ENCODE measurements around the gene STIP1.

Gene STIP1

GRCh38 chr11:64144587-64145472 is 41.1 kb upstream of the STIP1 start:
- Histone ChIP-seq H3K27ac (no peak overlapping the region), H3K4me3 (no peak overlapping the region)
- no peak for TF ChIP-seq CTCF (IDR thresholded peaks at IDR 0.05)
- DNase-seq (ENCODE audit: low spot score): no peak

GRCh38 chr11:64146036-64146955 is 39.7 kb upstream of the STIP1 start:
- no peak for DNase-seq (ENCODE audit: low spot score)
- Histone ChIP-seq H3K27ac (no peak overlapping the region), H3K4me3 (no peak overlapping the region)
- TF ChIP-seq CTCF (IDR thresholded peaks at IDR 0.05): no peak

DNA sequence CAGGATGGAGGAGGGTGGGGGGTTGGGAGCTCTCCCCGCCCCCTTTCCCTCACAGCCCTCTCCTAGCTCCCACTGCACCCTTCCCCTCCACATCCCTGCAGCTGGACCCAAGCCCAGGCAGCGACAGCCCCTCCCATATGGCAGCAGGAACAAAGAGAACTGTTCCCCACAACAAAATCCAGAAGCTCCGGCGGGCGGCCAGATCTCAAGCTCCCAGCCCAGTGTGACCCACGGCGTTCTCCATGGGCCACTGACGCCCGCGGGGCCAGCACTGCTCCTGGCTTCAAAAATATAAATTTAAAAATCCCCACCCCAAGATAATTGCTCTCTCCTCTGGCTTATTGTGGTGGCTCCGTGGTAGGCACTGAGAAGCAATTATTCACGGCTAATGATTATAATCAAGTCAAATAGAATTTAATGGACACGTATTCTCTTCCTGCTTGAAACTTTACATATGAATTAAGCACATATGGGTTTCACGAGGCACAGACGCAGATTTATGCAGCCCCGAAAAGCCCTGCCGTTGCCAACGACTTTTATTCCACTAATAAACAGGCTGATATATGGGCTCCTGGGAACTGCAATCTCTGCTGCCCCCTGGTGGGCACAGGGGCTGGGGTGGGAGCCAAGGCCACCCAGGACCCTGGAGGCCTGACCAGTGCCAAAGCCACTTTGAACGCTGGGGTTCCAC is 37.6 kb upstream of the STIP1 start:
- Histone ChIP-seq H3K4me3 (peak overlapping the region; percentile 59), H3K27ac (no peak overlapping the region)
- DNase-seq (ENCODE audit: low spot score): no peak
- peak; percentile 91 for TF ChIP-seq CTCF (IDR thresholded peaks at IDR 0.05)

GRCh38 chr11:64148917-64149617 is 36.9 kb upstream of the STIP1 start:
- DNase-seq (ENCODE audit: low spot score): no peak
- no peak for TF ChIP-seq CTCF (IDR thresholded peaks at IDR 0.05)
- Histone ChIP-seq H3K4me3 (no peak overlapping the region), H3K27ac (no peak overlapping the region)

DNA sequence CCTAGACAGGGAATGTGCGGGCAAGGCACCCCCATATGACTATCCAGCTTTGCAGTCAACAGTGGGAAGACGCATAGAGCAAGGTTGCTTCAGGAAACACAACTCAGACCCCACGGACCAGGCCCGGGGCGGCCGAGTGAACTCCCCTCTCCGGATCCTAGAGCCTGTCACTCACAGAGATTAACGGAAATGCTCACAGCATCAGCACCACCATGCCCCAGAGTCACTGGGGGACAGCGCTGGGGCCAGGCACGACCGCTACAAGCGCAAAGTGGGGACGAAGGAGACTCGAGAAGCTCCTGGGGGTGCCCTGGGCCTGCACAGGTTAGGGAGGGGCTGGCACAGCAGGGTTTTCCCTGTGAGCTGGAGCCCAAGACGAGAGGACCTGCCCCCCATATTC is 35.9 kb upstream of the STIP1 start:
- H3K4me3 ChIP-seq: no peak overlapping the region
- no peak for TF ChIP-seq CTCF (IDR thresholded peaks at IDR 0.05)
- no peak overlapping the region for H3K27ac ChIP-seq
- no peak for DNase-seq (ENCODE audit: low spot score)

DNA sequence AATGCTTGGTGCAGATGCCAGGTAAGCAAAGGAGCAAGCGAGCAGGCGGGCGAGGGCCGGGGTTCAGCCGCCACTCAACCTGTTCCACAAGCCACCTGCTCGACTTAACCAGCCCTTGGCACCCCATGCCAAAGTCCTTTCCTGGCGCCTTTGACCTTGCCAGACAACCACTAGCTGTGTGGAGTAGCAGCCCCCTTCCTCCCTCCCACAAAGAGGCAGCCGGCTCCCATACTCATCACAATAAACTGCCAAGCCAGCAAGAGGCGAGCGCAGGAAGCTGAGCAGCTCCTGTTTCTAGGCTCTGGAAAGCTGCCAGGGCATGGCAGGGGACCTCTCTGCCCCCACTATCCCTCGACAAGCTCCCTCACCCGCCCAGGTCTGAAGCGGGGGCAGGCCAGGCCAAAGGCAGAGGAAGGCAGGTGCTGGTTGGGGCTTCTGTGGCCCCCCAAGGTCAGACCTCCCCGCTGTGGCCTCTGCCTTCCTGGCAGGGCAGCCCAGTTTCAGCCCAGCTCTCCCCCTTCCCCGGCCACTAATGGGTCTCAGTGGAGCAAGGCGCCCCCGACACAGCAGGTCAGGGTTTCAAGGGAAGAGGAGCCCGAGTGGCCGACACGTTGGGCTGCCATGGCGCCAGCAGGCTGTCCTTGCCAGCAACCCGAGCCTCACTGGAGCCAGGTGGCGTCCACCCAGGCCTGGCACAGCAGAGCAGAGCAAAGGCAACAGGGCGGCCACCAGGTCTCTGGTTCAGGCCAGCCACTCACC is 35.3 kb upstream of the STIP1 start:
- no peak for DNase-seq (ENCODE audit: low spot score)
- no peak for TF ChIP-seq CTCF (IDR thresholded peaks at IDR 0.05)
- no peak overlapping the region for H3K4me3 ChIP-seq
- no peak overlapping the region for H3K27ac ChIP-seq

All from coronary artery (tissue), 2 donors.